GM19035 (cell line): ENCODE measurements around the gene UBASH3B.
"Not testable (repeated sequence)": the region's sequence is repeated elsewhere in the genome, so short reads cannot be mapped to it uniquely, and the experiment has no call there.

Source experiments
- ATAC-seq: cut with Tn5 transposase; IDR thresholded peaks from one replicate; pipeline ENCODE4 v1.9.1; 2021; ENCODE audit not compliant: unreplicated experiment

Gene UBASH3B

GRCh38 chr11:122847466-122847865, 191.9 kb downstream of the UBASH3B start:
- no peak for ATAC-seq

- ATAC-seq = no peak
These were observed 192.7 kb downstream of the UBASH3B start for GRCh38 chr11:122848186-122848585.

GRCh38 chr11:122850076-122850631, 194.6 kb downstream of the UBASH3B start:
- ATAC-seq = no peak

- ATAC-seq = peak; percentile 68
These were observed 195.9 kb downstream of the UBASH3B start for GRCh38 chr11:122851366-122851966.

- ATAC-seq = no peak
These were observed 196.7 kb downstream of the UBASH3B start for GRCh38 chr11:122852074-122852795.

- no peak for ATAC-seq
These were observed 197.3 kb downstream of the UBASH3B start for GRCh38 chr11:122852796-122853160.

GRCh38 chr11:122853261-122853660, 197.7 kb downstream of the UBASH3B start:
- ATAC-seq = no peak

- no peak for ATAC-seq
These were observed 198.5 kb downstream of the UBASH3B start for GRCh38 chr11:122853971-122854446.

GRCh38 chr11:122861631-122862030, 206.1 kb downstream of the UBASH3B start:
- ATAC-seq = no peak

GRCh38 chr11:122862091-122862490, 206.6 kb downstream of the UBASH3B start:
- ATAC-seq = no peak

- not testable (repeated sequence) for ATAC-seq
These were observed 207.6 kb downstream of the UBASH3B start for GRCh38 chr11:122863154-122863553.

- ATAC-seq = no peak
These were observed 208.3 kb downstream of the UBASH3B start for GRCh38 chr11:122863704-122864326.
